NCI-H774 (cell line): ENCODE measurements around the gene SPRTN.

ENCODE experiments used
- DNase-seq: peaks from one replicate; lab custom pipeline; 2025; lab: John Stamatoyannopoulos, UW

SPRTN gene, protein sequence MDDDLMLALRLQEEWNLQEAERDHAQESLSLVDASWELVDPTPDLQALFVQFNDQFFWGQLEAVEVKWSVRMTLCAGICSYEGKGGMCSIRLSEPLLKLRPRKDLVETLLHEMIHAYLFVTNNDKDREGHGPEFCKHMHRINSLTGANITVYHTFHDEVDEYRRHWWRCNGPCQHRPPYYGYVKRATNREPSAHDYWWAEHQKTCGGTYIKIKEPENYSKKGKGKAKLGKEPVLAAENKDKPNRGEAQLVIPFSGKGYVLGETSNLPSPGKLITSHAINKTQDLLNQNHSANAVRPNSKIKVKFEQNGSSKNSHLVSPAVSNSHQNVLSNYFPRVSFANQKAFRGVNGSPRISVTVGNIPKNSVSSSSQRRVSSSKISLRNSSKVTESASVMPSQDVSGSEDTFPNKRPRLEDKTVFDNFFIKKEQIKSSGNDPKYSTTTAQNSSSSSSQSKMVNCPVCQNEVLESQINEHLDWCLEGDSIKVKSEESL

DNA sequence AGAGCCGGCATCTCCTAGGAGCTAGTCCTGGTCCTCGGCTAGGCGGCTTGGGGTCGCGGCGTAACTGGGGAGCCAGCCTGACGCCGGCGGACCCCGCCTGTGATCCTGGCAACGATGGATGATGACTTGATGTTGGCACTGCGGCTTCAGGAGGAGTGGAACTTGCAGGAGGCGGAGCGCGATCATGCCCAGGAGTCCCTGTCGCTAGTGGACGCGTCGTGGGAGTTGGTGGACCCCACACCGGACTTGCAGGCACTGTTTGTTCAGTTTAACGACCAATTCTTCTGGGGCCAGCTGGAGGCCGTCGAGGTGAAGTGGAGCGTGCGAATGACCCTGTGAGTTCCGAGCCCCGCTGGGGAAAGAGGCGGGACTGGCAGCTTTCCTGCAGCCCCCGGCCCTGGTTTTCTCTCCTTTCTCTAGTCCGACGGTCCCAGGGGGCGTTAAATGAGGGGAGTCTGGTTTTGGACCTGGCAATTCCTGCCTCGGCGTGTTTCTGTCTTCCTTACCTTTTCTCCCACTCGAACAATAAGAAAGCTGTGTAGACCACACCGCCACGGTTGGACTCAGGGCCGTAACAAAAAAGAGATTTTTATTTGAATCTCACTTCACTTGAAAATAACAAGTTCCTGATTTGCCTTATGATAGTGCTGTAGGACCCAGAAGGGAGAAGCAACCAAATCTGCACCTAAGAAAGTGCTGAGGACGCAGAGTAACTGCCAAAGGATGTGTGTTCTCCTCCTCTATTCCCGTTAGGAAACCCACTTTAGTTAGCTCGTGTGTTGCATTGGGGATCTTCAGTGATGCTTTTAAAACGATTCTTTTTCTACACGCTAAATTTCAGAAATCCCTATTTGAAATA, at the start of gene SPRTN:
SPRTN (plus strand) TSS at position 24 of the 859 bp plus-strand sequence; CDS start at position 115, 91 bp downstream.
- no peak for DNase-seq

DNA sequence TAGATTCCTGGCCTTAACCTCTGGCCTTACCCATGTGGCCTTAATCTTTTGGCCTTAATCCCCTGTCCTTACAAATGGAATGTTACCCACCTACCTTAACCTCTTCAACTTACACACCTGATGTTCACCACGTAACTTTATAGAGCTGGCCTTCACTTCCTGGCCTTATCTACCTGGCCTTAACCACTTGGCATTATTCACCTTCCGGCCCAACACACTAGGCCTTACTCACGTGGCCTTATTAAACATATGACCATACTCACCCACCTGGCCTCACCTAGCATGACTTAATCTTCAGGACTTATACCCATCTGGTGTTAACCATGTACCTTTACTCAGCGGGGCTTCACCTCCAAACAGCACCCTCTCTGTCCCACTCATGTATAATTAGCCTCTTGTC, 42.2 kb upstream of the SPRTN start:
- DNase-seq, result no peak

DNA sequence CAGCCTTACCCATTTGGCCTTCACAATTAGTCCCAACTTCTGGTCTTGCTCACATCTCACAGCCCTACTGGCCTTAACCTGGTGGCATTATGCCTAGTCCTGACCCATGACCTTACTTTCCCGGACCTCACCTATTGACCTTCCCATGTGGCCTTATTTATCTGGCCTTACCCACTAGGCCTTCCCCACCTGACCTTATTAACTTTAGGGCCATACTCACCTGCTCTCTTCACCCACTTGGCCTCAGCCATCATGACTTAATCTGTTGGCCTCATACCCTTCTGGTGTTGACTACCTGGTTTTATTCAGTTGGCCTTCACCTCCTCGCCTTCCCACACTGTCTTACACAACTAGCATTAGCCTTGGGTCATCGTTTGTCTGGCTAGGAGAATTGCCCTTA, 36.1 kb upstream of the SPRTN start:
- DNase-seq, result no peak

DNA sequence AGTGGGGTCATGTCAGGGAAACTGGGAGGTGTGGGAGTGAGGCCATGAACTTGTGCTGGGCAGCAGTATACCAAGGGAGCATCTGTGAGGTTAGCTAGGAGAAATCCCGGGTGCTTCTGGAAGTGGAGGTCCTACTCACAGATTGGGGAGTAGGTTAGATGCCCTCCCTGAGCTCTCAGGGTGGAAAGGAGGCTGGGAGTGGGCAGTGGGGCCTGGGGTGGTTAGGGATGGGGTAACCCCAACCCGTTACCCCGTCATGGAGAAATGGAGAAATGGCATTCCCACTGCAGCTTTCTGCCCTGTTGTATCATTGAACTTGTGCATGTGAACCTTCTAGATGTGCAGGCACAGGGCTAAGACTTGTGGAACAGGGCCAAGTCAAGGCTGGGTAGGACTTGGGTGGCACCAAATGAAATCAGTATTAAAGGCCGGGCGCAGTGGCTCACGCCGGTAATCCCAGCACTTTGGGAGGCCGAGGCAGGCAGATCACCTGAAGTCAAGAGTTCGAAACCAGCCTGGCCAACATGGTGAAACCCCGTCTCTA, 27.6 kb upstream of the SPRTN start:
- DNase-seq, result no peak

DNA sequence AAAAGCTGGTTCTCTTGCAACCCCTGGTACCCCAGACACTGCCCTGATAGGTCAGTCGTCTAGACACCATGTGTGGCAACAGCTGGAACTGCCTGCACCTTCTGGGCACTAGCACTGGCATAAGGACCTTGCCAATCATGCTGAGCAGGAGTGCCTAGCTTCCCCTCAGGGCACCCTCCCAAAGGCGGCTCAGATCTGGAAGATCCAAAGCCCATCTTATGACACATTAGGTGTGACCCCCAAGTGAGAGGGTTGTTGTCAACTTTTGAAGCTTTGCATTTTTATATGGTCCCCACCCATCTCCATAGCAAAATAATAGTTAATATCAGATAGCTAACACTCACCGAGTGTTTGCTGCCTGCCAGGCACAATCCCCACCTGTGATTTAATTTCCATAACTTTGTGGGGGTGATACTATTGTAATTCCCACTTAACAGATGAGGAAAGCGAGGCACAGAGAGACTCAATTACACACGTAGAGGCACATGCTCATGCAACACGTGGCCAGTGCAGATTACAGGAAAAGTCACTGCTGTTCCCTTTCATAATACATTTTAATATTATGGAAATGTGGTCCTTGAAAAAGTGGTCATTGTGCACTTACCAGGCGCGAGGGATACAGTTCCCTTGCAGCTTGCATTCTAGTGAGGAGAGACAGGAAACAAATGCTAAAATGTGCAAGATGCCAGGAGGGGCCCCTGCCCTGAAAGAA, 26.2 kb upstream of the SPRTN start:
- DNase-seq, result no peak

DNA sequence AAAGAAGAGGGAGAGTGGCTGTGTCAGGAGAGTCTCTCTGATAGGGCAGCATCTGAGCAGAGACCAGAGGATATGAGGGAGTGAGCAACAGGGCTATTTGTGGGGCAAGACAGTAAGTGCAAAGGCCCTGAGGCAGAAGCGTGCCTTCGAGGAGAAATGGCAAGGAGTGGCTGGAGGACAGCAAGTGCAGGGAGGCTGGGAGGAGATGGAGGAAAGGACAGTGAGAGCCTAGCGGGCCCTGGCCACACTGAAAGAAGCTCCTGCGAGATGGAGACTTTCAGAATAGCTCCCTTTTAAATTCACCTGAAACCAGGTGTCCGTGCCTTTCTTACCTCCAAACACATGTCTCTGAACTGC, 25.7 kb upstream of the SPRTN start:
- no peak for DNase-seq

DNA sequence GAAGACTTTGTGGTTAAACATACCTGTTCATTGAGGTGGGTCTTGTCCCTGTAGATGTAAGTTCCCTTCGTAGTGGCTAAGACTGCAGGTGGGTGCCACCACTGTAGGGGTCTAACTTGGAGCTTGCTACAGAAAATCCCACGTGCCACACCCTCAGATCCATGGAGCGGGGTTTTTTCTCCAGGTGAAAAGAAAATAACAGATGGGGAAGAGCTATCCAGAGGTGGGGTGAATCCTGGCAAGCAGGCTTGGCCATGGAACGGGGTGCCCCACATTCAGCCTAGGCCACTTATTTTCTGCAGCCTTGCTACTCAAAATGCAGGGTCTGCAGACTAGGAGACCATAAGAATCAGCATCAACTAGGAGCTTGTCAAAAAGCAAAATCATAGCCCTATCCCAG, 24.4 kb upstream of the SPRTN start:
- DNase-seq, result no peak

DNA sequence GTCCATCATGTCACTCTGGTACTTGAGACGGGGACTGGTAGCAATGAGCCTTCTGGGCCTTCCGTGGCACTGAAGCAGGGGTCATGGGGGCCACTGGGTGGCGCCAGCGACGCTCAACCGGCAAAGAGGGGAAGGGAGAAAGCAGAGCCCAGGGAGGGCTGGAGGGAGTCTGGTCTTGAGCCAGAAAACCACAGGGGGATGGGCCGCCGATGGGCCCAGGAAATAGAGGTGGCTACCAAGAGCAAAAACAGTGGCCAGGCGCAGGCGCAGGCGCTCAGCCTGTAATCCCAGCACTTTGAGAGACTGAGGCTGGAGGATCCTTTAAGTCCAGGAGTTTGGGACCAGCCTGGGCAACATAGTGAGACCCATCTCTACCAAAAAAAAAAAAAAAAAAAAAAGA, 22.2 kb upstream of the SPRTN start:
- DNase-seq, result no peak

DNA sequence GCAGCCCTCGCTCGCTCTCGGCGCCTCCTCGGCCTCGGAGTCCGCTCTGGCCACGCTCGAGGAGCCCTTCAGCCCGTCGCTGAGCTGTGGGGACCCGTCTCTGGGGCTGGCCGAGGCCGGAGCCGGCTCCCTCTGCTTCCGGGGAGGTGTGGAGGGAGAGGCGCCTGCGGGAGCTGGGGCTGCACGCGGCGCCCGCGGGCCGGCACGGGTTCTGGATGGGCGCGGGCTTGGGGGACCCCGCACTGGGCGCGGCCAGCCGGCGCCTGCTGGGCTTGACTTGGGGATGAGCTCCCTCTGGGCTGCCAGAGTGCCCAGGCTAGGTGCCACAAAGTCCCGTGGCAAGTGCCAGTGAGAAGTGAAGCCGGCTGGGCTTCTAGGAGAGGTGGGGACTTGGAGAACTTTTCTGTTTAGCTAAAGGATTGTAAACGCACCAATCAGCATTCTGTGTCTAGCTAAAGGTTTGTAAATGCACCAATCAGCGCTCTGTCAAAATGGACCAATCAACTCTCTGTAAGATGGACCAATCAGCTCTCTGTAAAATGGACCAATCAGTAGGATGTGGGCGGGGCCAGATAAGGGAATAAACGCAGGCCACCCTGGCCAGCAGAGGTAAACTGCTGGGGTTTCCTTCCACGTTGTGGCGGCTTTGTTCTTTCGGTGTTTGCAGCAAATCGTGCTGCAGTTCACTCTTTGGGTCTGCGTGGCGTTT, 20.6 kb upstream of the SPRTN start:
- no peak for DNase-seq

DNA sequence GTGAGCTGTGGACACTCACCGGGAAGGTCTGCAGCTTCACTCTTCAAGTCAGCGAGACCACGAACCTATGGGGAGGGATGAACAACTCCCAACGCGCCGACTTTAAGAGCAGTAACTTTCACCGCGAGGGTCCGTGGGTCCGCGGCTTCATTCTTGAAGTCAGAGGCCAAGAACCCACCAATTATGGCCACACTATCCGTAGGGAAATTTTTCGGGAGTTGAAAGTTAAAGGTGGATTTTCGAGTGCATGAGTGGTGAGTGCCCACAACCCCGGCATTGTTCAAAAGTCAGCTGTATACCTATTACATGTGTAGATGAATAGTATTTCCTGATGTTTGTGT, 20.1 kb upstream of the SPRTN start:
- DNase-seq, result no peak

DNA sequence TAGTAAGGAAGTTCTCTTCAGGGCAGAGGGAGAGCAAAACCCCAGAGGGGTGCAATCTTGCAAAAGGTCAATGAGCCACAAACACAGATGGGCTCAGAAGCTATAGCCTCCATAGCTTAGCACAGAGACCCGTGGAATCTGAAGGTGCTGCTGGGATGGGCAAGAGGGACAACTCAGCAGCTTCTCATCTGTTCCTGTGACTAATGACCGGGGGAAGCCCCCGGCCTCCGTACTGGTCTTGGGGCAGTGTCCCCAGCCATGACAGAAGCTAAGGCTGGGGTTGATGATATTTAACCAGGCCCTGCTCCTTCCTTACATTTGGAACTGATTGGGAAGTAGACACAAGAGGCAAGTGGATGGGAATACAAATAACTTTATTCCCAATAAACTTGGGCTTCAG, 19.5 kb upstream of the SPRTN start:
- no peak for DNase-seq

DNA sequence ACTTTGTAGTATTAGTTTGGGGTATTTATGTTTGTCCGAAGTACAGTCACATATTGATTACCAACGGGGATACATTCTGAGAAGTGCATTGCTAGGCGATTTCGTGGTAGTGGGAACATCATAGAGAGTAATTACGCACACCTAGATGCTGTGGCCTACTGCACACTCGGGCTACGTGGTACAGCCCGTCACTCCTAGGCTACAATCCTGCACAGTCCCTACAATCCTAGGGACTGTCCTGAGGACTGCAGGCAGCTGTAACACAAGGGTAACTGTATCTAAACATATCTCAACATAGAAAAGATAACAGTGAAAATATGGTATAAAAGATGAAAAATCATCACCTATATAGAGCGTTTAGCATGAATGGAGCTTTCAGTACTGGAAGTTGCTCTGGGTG, 19.0 kb upstream of the SPRTN start:
- DNase-seq, result no peak

DNA sequence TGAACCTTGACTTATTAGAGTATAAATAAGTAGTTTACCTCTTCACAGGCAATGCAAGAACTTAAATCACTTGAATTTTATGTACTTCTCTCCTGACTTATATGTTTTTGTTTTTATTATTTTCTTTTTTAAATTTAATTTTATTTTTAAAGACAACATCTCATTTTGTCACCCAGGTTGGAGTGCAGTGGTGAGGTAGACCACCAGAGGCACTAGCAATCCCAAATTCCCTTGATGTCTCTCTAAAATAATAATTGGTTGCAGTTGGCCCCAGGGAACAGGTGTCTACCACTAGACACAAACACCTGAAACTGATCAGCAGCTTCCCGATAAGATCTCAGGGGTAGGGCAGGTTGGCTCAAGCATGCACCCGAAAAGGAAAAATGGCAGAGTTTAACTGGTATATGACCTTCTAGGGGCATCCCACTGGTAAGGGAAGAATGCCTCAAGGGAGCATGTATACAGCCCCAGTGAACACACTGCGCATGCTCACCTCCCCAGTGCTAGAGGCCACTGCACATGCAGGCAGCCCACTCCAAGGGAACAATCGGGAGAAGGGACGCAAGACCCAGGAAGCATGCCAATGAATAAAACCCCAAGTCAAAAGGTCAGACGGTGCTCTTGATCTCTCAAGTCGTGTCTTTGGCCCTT, 15.1 kb upstream of the SPRTN start:
- no peak for DNase-seq

DNA sequence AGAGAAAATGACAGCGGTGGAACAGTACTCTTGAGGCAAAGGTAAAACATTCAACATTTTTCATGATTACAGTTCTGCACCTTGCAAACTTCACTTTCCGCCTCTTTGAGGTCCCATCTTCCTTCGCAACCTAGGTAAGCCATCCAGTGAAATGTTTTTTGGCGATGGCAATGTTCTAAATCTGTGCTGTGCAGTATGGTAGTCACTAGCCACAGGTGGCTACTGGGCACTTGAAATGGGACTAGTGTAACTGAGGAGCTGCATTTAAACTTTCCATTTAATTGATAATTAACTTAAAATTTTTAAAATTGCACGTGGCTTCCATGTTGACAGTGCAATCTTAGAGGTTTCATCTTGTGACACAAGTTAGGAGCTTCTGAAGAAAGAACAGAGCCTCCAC, 13.4 kb upstream of the SPRTN start:
- DNase-seq, result no peak

DNA sequence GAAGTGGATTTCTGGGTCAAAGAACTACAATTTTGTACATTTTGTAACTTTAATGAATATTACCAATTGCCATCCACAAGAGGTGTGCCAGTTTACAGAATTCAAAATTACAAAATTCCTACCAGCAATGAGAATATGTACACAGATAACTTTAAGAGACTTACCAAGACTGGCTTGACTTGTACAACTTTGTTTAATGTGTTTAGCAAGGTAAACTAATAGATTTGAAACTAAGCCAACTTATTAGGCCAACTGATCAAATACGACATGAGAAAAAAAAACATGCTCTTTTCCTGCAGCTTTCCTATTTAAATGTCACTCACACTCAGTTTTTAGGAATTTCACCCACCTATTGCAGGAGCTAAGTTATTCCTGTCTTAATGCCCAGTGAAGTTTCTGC, 11.8 kb upstream of the SPRTN start:
- no peak for DNase-seq

DNA sequence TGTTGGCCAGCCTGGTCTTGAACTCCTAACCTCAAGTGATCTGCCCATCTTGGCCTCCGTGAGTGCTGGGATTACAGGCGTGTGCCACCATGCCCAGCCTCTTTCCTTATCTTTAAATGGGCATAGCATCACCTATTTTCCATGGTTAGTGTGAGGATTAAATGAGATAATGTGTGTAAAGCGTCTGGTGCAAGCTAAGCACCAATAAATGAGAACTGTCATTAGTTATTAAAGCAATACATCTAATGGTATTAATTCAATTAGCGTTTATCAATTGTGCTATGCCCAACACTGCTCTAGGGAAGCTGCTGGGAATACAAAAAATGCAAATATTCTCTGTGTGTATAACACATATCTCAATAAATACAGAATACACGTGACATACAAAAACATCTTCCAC, 10.5 kb upstream of the SPRTN start:
- no peak for DNase-seq

DNA sequence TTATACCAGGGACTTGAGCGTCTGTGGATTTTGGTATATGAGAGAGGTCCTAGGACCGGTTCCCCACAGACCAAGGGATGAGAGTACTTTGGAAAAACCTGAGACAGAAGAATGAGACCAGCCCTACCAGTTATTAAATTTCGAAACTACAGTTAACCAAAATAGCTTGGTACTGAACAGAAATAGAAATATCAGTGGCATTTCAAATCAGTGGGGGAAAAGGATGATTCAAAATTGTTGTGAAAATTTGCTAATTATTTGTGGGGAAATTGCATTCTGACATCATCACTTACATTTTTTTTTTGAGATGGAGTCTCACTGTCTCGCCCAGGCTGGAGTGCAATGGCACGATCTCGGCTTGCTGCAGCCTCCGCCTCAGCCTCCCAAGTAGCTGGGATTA, 8.6 kb upstream of the SPRTN start:
- no peak for DNase-seq

DNA sequence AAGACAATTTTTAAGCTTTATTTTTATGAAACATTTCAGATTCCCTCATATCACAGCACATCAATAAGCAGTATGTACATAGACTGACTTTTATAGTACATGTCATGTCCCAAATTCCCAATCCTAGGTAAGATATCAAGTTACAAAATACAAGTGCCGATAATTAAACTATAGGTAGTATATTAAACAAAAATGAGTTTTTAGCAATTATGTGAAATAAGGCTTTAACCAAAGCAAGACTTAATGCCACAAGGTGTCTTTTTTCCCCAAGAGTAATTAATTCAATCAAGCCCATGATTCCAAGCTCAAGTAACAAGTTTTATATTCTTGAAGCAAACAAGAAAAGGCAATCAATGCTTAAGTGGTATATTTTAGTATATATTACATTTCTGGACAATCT, 5.3 kb upstream of the SPRTN start:
- DNase-seq, result no peak

DNA sequence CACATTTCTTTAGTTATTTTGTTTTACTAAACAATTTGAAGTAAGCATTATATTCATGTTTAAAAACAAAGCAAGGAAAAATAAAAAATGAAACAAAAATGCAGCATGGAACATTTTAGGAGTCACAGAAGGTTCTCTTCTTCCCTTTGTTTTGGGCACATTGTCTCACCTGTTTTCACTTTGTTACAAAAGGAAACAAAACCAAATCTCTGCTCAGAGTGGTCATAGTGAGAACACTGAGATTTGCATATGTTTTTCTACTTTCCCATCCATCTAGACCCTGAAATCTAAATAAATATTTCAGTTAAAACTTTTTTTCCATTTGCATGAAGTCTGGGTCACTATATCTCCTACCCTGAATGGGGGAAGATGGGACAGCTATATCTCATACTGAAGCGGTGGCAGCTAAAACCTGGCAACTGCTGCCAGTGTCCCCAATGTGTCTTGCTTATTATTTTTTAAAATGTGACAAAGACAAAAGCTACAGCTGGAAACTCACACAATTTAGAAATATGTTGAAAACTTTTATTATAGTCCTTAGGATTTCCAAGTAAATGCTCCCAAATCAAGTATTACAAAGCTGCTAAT, 3.9 kb upstream of the SPRTN start:
- no peak for DNase-seq

DNA sequence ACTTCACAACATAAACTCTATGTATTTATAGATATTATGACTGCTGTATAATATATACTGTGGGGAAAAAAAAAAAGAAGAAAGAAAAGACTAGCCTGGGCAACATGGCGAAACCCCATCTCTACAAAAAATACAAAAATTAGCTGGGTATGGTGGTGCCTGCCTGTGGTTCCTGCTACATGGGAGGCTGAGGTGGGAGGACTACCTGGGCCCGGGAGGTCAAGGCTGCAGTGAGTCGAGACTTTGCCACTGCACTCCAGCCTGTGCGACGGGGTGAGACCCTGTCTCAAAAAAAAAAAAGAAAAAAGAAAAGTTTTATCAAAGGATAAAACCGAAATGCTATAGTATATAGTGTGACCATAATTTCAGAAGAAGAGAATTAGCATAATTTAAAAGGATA, 3.1 kb upstream of the SPRTN start:
- no peak for DNase-seq
